Measurements from ENCODE around the gene SPATA13.

GRCh38 chr13:24254146-24254841 is 93.8 kb downstream of the SPATA13 start:
- TF ChIP-seq CTCF (IDR thresholded peaks at IDR 0.05) (no peak), POLR2AphosphoS5 (IDR thresholded peaks at IDR 0.05) (no peak), POLR2A (IDR thresholded peaks at IDR 0.05) (no peak), EP300 (IDR thresholded peaks at IDR 0.05) (no peak)
